ENCODE results near the gene ADAMTS2. TPM values are rescaled to one million over a fixed set of nuclear protein-coding genes. Genes with fewer than 3 reads are reported as not detected.
A peak's percentile ranks its signal among the peaks of the same experiment; 100 is the strongest.

Gene ADAMTS2
- total and polyA plus RNA-seq, 2 of the 4 experiments (the other 2 are of a cell fraction), result 19.0 to 58.8 TPM

DNA sequence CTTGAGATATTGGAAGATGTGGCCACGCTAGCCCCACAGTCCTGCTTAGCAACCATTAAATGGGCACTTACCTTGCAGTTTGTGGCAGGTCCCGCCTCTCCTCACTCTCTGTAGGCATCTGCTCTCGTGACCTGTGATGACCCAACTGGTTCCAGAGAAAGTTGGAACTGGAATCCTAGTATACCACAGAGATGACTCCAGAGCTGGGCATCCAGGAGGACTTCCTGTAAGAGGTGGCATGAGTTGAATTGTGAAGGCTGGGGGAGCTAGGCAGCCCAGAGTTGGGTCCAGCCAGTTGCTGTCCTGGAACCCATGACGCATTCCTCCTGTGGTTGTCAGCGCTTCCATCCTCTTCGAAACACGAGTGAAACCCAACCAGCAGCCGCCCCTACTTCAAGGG is 1.6 kb upstream of the ADAMTS2 start:
- WGBS, 2 experiments (ENCODE audit: extremely low coverage in 2 of 2, insufficient read length in 1 of 2), result 100% methylated on average over 1 of the region's 8 CpGs; no CpG with 5 or more reads in 1 of the 2 experiments
- Histone ChIP-seq H3K9me3 (ENCODE audit: control insufficient read depth, insufficient read depth, low read length) (no peaks in the 10 kb centered on the region), H3K36me3 (ENCODE audit: control insufficient read depth, insufficient read depth, low read length) (no peaks in the 10 kb centered on the region), H3K9me1 (ENCODE audit: insufficient read depth, low read length) (peaks cover 4% of the 10 kb centered on the region), H3K14ac (replicated peaks; ENCODE audit: low read depth, low read length) (no peak overlapping the region), H4K20me1 (ENCODE audit: insufficient read depth, low read length) (peaks cover 19% of the 10 kb centered on the region), H3K23ac (ENCODE audit: low read depth, low read length) (no peak overlapping the region), H4K5ac (ENCODE audit: low read depth, low read length) (no peak overlapping the region), H4K91ac (ENCODE audit: insufficient read depth, low read depth, low read length) (no peak overlapping the region; the same call in 1 of the 2 replicates), H3K79me1 (ENCODE audit: low read depth in 1 of 2, low read length in 2 of 2) (peaks cover 10 to 26% of the 10 kb centered on the region in 2 experiments), H3K9ac (ENCODE audit: low read depth, low read length) (no peak overlapping the region), H3K56ac (ENCODE audit: extremely low read depth, insufficient read depth, low read length) (no peak overlapping the region), H2AK5ac (ENCODE audit: low read depth, low read length) (0 out of 2 replicates have a peak overlapping the region, but pooled peaks have one; percentile 2), H2BK20ac (ENCODE audit: low read depth, low read length) (no peak overlapping the region), H3K4me1 (ENCODE audit: control insufficient read depth, insufficient read depth, low read length) (peaks cover 15% of the 10 kb centered on the region), H3K18ac (ENCODE audit: low read depth, low read length) (no peak overlapping the region), H2BK15ac (ENCODE audit: low read depth, low read length) (no peak overlapping the region), H2BK120ac (ENCODE audit: low read depth, low read length) (no peak overlapping the region), H3K4me3 (ENCODE audit: insufficient read depth, low read depth, low read length) (no peak overlapping the region), H2AK9ac (replicated peaks; ENCODE audit: low read depth, low read length, poor library complexity) (no peak overlapping the region), H3K27ac (ENCODE audit: insufficient read depth, low read length) (no peak overlapping the region), H3K27me3 (ENCODE audit: control insufficient read depth, insufficient read depth, low read length) (no peaks in the 10 kb centered on the region; the same call in 1 of the 2 replicates), H3K4me2 (ENCODE audit: low read depth, low read length) (no peak overlapping the region), H4K8ac (ENCODE audit: low read depth in 2 of 2, low read length in 2 of 2) (no peak overlapping the region), H2AFZ (replicated peaks; ENCODE audit: low read length, poor library complexity) (peak overlapping the region; percentile 71), H2BK5ac (ENCODE audit: low read depth, low read length, poor library complexity, severe bottlenecking) (no peak overlapping the region), H3K4ac (ENCODE audit: low read depth, low read length) (no peak overlapping the region)
- no peak for DNase-seq
- in situ Hi-C loops (cut with MboI; ENCODE audit: low sequenced_read_pairs) (loop anchor here (5.0 to 10.0 kb wide), 2 partner anchors 148 to 180 kb away; no protein-coding TSS in a partner anchor), dilution Hi-C loops (cut with HindIII; ENCODE audit: low sequenced_read_pairs, unreplicated experiment) (no loop called here), intact Hi-C loops (cut with micrococcal nuclease) (no loop called here)
- ChIA-PET POLR2A (ENCODE audit: unreplicated experiment) (no interaction called here), CTCF (interaction anchor here (0.5 kb wide), 1 partner anchor 151 kb away, joined by 4 read pairs; no protein-coding TSS in a partner anchor)
- no peak for ATAC-seq (ENCODE audit: low read depth)
- no TSS peak for BruUV-seq (replicated peaks)
- no peak for TF ChIP-seq MAFK (IDR thresholded peaks at IDR 0.05; ENCODE audit: low read depth, low read length)
- TF ChIP-seq, protein P1, sequence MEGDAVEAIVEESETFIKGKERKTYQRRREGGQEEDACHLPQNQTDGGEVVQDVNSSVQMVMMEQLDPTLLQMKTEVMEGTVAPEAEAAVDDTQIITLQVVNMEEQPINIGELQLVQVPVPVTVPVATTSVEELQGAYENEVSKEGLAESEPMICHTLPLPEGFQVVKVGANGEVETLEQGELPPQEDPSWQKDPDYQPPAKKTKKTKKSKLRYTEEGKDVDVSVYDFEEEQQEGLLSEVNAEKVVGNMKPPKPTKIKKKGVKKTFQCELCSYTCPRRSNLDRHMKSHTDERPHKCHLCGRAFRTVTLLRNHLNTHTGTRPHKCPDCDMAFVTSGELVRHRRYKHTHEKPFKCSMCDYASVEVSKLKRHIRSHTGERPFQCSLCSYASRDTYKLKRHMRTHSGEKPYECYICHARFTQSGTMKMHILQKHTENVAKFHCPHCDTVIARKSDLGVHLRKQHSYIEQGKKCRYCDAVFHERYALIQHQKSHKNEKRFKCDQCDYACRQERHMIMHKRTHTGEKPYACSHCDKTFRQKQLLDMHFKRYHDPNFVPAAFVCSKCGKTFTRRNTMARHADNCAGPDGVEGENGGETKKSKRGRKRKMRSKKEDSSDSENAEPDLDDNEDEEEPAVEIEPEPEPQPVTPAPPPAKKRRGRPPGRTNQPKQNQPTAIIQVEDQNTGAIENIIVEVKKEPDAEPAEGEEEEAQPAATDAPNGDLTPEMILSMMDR (conservative IDR thresholded peaks at IDR 0.05; ENCODE audit: low read depth, low read length), result no peak
- TF ChIP-seq BHLHE40 (IDR thresholded peaks at IDR 0.05; ENCODE audit: low read depth, low read length), result no peak
- TF ChIP-seq RAD21 (IDR thresholded peaks at IDR 0.05; ENCODE audit: low read length), result no peak
- no peak for TF ChIP-seq NFE2L2 (IDR thresholded peaks at IDR 0.05; ENCODE audit: low read depth, low read length)
- TF ChIP-seq, protein P2, sequence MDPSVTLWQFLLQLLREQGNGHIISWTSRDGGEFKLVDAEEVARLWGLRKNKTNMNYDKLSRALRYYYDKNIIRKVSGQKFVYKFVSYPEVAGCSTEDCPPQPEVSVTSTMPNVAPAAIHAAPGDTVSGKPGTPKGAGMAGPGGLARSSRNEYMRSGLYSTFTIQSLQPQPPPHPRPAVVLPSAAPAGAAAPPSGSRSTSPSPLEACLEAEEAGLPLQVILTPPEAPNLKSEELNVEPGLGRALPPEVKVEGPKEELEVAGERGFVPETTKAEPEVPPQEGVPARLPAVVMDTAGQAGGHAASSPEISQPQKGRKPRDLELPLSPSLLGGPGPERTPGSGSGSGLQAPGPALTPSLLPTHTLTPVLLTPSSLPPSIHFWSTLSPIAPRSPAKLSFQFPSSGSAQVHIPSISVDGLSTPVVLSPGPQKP (IDR thresholded peaks at IDR 0.05; ENCODE audit: borderline replicate concordance, low read depth, low read length), result no peak
- no peak for TF ChIP-seq RCOR1 (IDR thresholded peaks at IDR 0.05; ENCODE audit: insufficient replicate concordance, low read length)
- no peak for TF ChIP-seq MAZ (IDR thresholded peaks at IDR 0.05; ENCODE audit: borderline replicate concordance, low read depth, low read length)
- no peak for TF ChIP-seq CHD1 (IDR thresholded peaks at IDR 0.05; ENCODE audit: low read depth, low read length)
- no peak for TF ChIP-seq CEBPB (IDR thresholded peaks at IDR 0.05; ENCODE audit: low read depth, low read length)
- no peak for TF ChIP-seq POLR2A (IDR thresholded peaks at IDR 0.05; ENCODE audit: low read depth, low read length)
- no peak for TF ChIP-seq FOS (IDR thresholded peaks at IDR 0.05; ENCODE audit: low read depth, low read length)
- TF ChIP-seq MXI1 (IDR thresholded peaks at IDR 0.05; ENCODE audit: borderline replicate concordance, low read depth, low read length), result no peak
- TF ChIP-seq SMC3 (IDR thresholded peaks at IDR 0.05; ENCODE audit: low read depth, low read length), result no peak
- TF ChIP-seq, protein P3, sequence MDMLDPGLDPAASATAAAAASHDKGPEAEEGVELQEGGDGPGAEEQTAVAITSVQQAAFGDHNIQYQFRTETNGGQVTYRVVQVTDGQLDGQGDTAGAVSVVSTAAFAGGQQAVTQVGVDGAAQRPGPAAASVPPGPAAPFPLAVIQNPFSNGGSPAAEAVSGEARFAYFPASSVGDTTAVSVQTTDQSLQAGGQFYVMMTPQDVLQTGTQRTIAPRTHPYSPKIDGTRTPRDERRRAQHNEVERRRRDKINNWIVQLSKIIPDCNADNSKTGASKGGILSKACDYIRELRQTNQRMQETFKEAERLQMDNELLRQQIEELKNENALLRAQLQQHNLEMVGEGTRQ (IDR thresholded peaks at IDR 0.05; ENCODE audit: low read depth, low read length), result no peak
- TF ChIP-seq RFX5 (IDR thresholded peaks at IDR 0.05; ENCODE audit: low read depth, low read length), result no peak
